IMR-90 (cell line): ENCODE measurements around the gene PRC1. TPM values are rescaled to one million over a fixed set of nuclear protein-coding genes. Genes with fewer than 3 reads are reported as not detected.

Experiments used
- ATAC-seq: fragments of 200-7000 bp; cut with Tn5 transposase; 2 replicates; pipeline ENCODE4 v1.9.1; 2020; ENCODE audit warnings: low read depth, mild to moderate bottlenecking, moderate library complexity
- BruUV-seq: library from RNA; stranded (reverse); fragments of 400-500 nt; replicated peaks from 2 replicates; lab custom pipeline; 2021; lab: Mats Ljungman, UMichigan
- CTCF ChIA-PET: fragments of 300-600 bp; formaldehyde crosslinking; extraction: SDS; loops from one replicate; lab custom pipeline; 2021; ENCODE audit warnings: antibody characterized with exemption; lab: Yijun Ruan, JAX
- POLR2A ChIA-PET: fragments of 300-600 bp; sonication (Branson Sonifier 250); formaldehyde crosslinking; loops from one replicate; lab custom pipeline; 2022; ENCODE audit warnings: antibody characterized with exemption; ENCODE audit not compliant: unreplicated experiment; lab: Charles Lee
- DNase-seq: peaks from one replicate; pipeline ENCODE4 v3.0.0; 2013
- H2AFZ ChIP-seq: replicated peaks from 2 replicates; pipeline ENCODE3; 2013; ENCODE audit warnings: low read length, mild to moderate bottlenecking; ENCODE audit not compliant: poor library complexity
- H2AK5ac ChIP-seq: 2 replicates; pipeline ENCODE4 v1.6.1; 2013; ENCODE audit warnings: low read depth, low read length, inconsistent platforms
- H2AK9ac ChIP-seq: replicated peaks from 2 replicates; pipeline ENCODE3; 2013; ENCODE audit warnings: mild to moderate bottlenecking, low read depth, low read length, moderate library complexity; ENCODE audit not compliant: poor library complexity
- H2BK120ac ChIP-seq: 2 replicates; pipeline ENCODE4 v1.6.1; 2013; ENCODE audit warnings: low read depth, low read length, inconsistent platforms
- H2BK15ac ChIP-seq: 3 replicates; pipeline ENCODE4 v1.6.1; 2013; ENCODE audit warnings: low read depth, low read length, inconsistent platforms
- H2BK20ac ChIP-seq: 2 replicates; pipeline ENCODE4 v1.6.1; 2013; ENCODE audit warnings: low read depth, mild to moderate bottlenecking, inconsistent platforms, low read length, moderate library complexity
- H2BK5ac ChIP-seq: 2 replicates; pipeline ENCODE4 v1.6.1; 2013; ENCODE audit warnings: mild to moderate bottlenecking, low read depth, low read length, inconsistent platforms; ENCODE audit not compliant: poor library complexity, severe bottlenecking
- H3K14ac ChIP-seq: replicated peaks from 2 replicates; pipeline ENCODE4 v1.6.1; 2013; ENCODE audit warnings: low read depth, low read length, inconsistent platforms
- H3K18ac ChIP-seq: 2 replicates; pipeline ENCODE4 v1.6.1; 2013; ENCODE audit warnings: low read depth, low read length, control low read depth
- H3K23ac ChIP-seq: 2 replicates; pipeline ENCODE4 v1.6.1; 2013; ENCODE audit warnings: low read depth, low read length, inconsistent platforms
- H3K27ac ChIP-seq: 2 replicates; pipeline ENCODE4 v1.5.1; 2013; ENCODE audit warnings: mild to moderate bottlenecking, control low read depth, low read length; ENCODE audit not compliant: insufficient read depth
- H3K27me3 ChIP-seq: 2 replicates; pipeline ENCODE4 v1.6.1; 2013; ENCODE audit warnings: low read length; ENCODE audit not compliant: control insufficient read depth, insufficient read depth
- H3K36me3 ChIP-seq: 2 replicates; pipeline ENCODE4 v1.6.1; 2013; ENCODE audit warnings: low read length, mixed read lengths; ENCODE audit not compliant: control insufficient read depth, insufficient read depth
- H3K4ac ChIP-seq: 2 replicates; pipeline ENCODE4 v1.6.1; 2013; ENCODE audit warnings: low read depth, low read length, inconsistent platforms
- H3K4me1 ChIP-seq: 2 replicates; pipeline ENCODE4 v1.6.1; 2013; ENCODE audit warnings: low read length, mixed read lengths; ENCODE audit not compliant: control insufficient read depth, insufficient read depth
- H3K4me2 ChIP-seq: 2 replicates; pipeline ENCODE4 v1.6.1; 2013; ENCODE audit warnings: low read depth, mild to moderate bottlenecking, control low read depth, low read length, moderate library complexity
- H3K4me3 ChIP-seq: 2 replicates; pipeline ENCODE4 v1.5.1; 2013; ENCODE audit warnings: low read depth, mild to moderate bottlenecking, control low read depth, low read length, moderate library complexity; ENCODE audit not compliant: insufficient read depth
- H3K56ac ChIP-seq: 2 replicates; pipeline ENCODE4 v1.6.1; 2013; ENCODE audit warnings: low read length, inconsistent platforms; ENCODE audit not compliant: insufficient read depth; ENCODE audit errors: extremely low read depth
- H3K79me1 ChIP-seq, 2 experiments: 2 replicates each; pipeline ENCODE4 v1.6.1; 2013; ENCODE audit warnings: low read length in 2 of 2, inconsistent platforms in 1 of 2, low read depth in 1 of 2
- H3K9ac ChIP-seq: 2 replicates; pipeline ENCODE4 v1.6.1; 2013; ENCODE audit warnings: low read depth, low read length, control low read depth
- H3K9me1 ChIP-seq: 2 replicates; pipeline ENCODE4 v1.6.1; 2013; ENCODE audit warnings: low read length, inconsistent platforms; ENCODE audit not compliant: insufficient read depth
- H3K9me3 ChIP-seq: 2 replicates; pipeline ENCODE4 v1.6.1; 2013; ENCODE audit warnings: low read length; ENCODE audit not compliant: control insufficient read depth, insufficient read depth
- H4K20me1 ChIP-seq: 2 replicates; pipeline ENCODE4 v1.6.1; 2013; ENCODE audit warnings: low read length, inconsistent platforms; ENCODE audit not compliant: insufficient read depth
- H4K5ac ChIP-seq: 2 replicates; pipeline ENCODE4 v1.6.1; 2013; ENCODE audit warnings: mild to moderate bottlenecking, low read depth, low read length, control low read depth
- H4K8ac ChIP-seq, 2 experiments: 2 replicates each; pipeline ENCODE4 v1.6.1; 2013; ENCODE audit warnings: low read depth in 2 of 2, low read length in 2 of 2, control low read depth in 1 of 2, inconsistent platforms in 1 of 2
- H4K91ac ChIP-seq: 2 replicates; pipeline ENCODE4 v1.6.1; 2013; ENCODE audit warnings: low read depth, low read length, inconsistent platforms; ENCODE audit not compliant: insufficient read depth
- BHLHE40 ChIP-seq: fragments of 150-350 bp; IDR thresholded peaks from 2 replicates; pipeline ENCODE4 v1.6.1; 2016; ENCODE audit warnings: mild to moderate bottlenecking, low read depth, low read length
- CEBPB ChIP-seq: IDR thresholded peaks from 2 replicates; pipeline ENCODE4 v1.6.1; 2012; ENCODE audit warnings: low read depth, low read length, improper control_type of control experiment
- FOS ChIP-seq: fragments of 150-350 bp; IDR thresholded peaks from 2 replicates; pipeline ENCODE4 v1.6.1; 2016; ENCODE audit warnings: low read depth, low read length
- WGBS, 2 experiments: methylation state at CpG; one replicate each; pipeline versions ENCODE4 v1.1.5 to v1.1.7; 2013; ENCODE audit warnings: missing lambda C conversion rate in 2 of 2; ENCODE audit not compliant: insufficient read length in 1 of 2; ENCODE audit errors: extremely low coverage in 2 of 2; 5-methylcytosine and 5-hydroxymethylcytosine counted together
- dilution Hi-C: fragments of 300-500 bp; cut with HindIII; formaldehyde crosslinking; loops from one replicate; pipeline ENCODE4 v1.14.3; 2018; ENCODE audit warnings: low sequenced_read_pairs; ENCODE audit not compliant: unreplicated experiment
- in situ Hi-C: fragments of 300-500 bp; cut with MboI; formaldehyde crosslinking; loops from 3 replicates; pipeline ENCODE4 v1.14.3; 2019; ENCODE audit warnings: low sequenced_read_pairs, inconsistent platforms, mixed read lengths
- intact Hi-C: fragments of 100-400 bp; cut with micrococcal nuclease; formaldehyde crosslinking; loops from 2 replicates; pipeline ENCODE4 v1.10.0; 2022
- polyA plus RNA-seq, 3 experiments: library from polyadenylated mRNA; depleted of rRNA; stranded (reverse); fragments of >200 nt; gene quantifications; 2 replicates each; pipeline ENCODE4 v1.2.3, GENCODE V29; 2012; ENCODE audit warnings: low replicate concordance in 1 of 3
- total RNA-seq: library from RNA; depleted of rRNA; stranded (reverse); fragments of >200 nt; gene quantifications from 2 replicates; pipeline ENCODE4 v1.2.3, GENCODE V29; 2012

The PRC1 gene
- total and polyA plus RNA-seq, 2 of the 4 experiments (the other 2 are of a cell fraction): 131 to 148 TPM

DNA sequence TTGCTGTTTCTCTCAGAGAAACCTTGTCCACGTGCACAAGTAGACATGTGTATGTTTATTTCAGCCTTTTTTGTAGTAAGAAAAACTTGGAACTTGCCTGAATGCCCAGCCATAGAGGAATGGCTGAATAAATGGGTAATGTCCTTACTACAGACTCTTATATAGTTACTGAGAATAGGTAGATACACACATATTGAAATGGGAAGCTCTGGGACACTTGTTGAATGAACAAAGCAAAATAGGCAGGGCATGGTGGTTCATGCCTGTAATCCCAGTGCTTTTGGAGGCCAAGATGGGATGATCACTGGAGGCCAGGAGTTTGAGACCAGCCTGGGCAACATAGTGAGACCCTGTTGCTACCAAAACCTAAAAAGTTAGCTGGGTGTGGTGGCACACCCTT lies 57.5 kb downstream of the PRC1 start:
- Histone ChIP-seq H3K4me3 (no peak overlapping the region), H2BK15ac (no peak overlapping the region), H3K14ac (no peak overlapping the region), H3K9me3 (no peaks in the 10 kb centered on the region), H2BK20ac (no peak overlapping the region), H4K5ac (no peak overlapping the region), H4K91ac (no peak overlapping the region), H3K18ac (no peak overlapping the region), H2BK5ac (no peak overlapping the region), H3K4me1 (peaks cover 7% of the 10 kb centered on the region), H3K4ac (no peak overlapping the region), H3K36me3 (peaks cover 28% of the 10 kb centered on the region), H4K8ac (no peak overlapping the region), H4K20me1 (peaks cover 6% of the 10 kb centered on the region; the same call in 1 of the 2 replicates), H3K23ac (peak overlapping the region; percentile 43; the same call in 1 of the 2 replicates), H3K27me3 (no peaks in the 10 kb centered on the region), H3K9me1 (peaks cover 17% of the 10 kb centered on the region), H3K4me2 (no peak overlapping the region), H3K56ac (no peak overlapping the region), H3K79me1 (peaks cover 32 to 55% of the 10 kb centered on the region in 2 experiments), H3K9ac (no peak overlapping the region), H3K27ac (no peak overlapping the region), H2BK120ac (no peak overlapping the region), H2AK5ac (no peak overlapping the region), H2AFZ (no peak overlapping the region), H2AK9ac (no peak overlapping the region)
- no CpG with 5 or more reads among the region's 1 CpG for WGBS, 2 experiments
- intact Hi-C loops: no loop called here
- no peak for TF ChIP-seq FOS
- no peak for TF ChIP-seq BHLHE40
- no peak for TF ChIP-seq CEBPB
- BruUV-seq: no TSS peak
- in situ Hi-C loops: no loop called here
- ChIA-PET POLR2A (no interaction called here), CTCF (interaction anchor here (0.7 kb wide), 1 partner anchor 617 kb away, joined by 4 read pairs; no protein-coding TSS in a partner anchor)
- ATAC-seq (no peak), DNase-seq (no peak)
- dilution Hi-C loops: no loop called here
